Esophagus squamous epithelium (tissue), 5 donors: Measurements from ENCODE around the gene TAGLN. TPM values are rescaled to one million over a fixed set of nuclear protein-coding genes. Genes with fewer than 3 reads are reported as not detected.

Experiments
- DNase-seq: peaks from one replicate; lab custom pipeline; 2025; lab: John Stamatoyannopoulos, UW
- H3K27ac ChIP-seq, 4 donors: fragments of 200-600 bp; sonication (generic); one replicate each; pipeline ENCODE4 v1.5.1; 2016 to 2019; ENCODE audit warnings: mild to moderate bottlenecking in 1 of 4
- H3K27me3 ChIP-seq, 4 donors: fragments of 200-600 bp; sonication (generic); 1 replicate in 3 of 4; 2 replicates in 1 of 4; pipeline versions ENCODE4 v1.5.1 to v1.6.0; 2017 to 2021; ENCODE audit warnings: antibody characterized with exemption in 1 of 4
- H3K36me3 ChIP-seq, 3 donors: fragments of 200-600 bp; sonication (generic); one replicate each; pipeline ENCODE4 v1.5.1; 2016 to 2019
- H3K4me1 ChIP-seq, 3 donors: fragments of 200-600 bp; sonication (generic); one replicate each; pipeline ENCODE4 v1.5.1; 2017 to 2019
- H3K4me3 ChIP-seq, 4 donors: fragments of 200-600 bp; sonication (generic); 1 replicate in 3 of 4; 2 replicates in 1 of 4; pipeline ENCODE4 v1.5.1; 2016 to 2019; ENCODE audit warnings: mild to moderate bottlenecking in 2 of 4, moderate library complexity in 1 of 4
- H3K9me3 ChIP-seq, 3 donors: fragments of 200-600 bp; sonication (generic); one replicate each; pipeline ENCODE4 v1.5.1; 2016 to 2019
- CTCF ChIP-seq, 6 experiments: fragments of 450-650 bp in 4 of 6; fragments of 200-600 bp in 2 of 6; sonication (generic) in 2 of 6; IDR thresholded peaks; one replicate each; pipeline ENCODE4 v1.5.1; 2016 to 2019; ENCODE audit warnings: antibody characterized with exemption in 6 of 6, mild to moderate bottlenecking in 4 of 6, moderate library complexity in 4 of 6
- POLR2A ChIP-seq, 4 donors: fragments of 450-650 bp; IDR thresholded peaks; one replicate each; pipeline ENCODE4 v1.6.1; 2017; ENCODE audit warnings: antibody characterized with exemption in 4 of 4, mild to moderate bottlenecking in 4 of 4, moderate library complexity in 3 of 4
- whole genome bisulfite sequencing, 2 donors: methylation state at CpG; one replicate each; pipeline ENCODE4 v1.1.5; 2018; 5-methylcytosine and 5-hydroxymethylcytosine counted together
- intact Hi-C: fragments of 100-400 bp; cut with DNase I; formaldehyde crosslinking; loops from one replicate; pipeline ENCODE4 v1.15.0; 2022
- total RNA-seq, 4 donors: library from RNA; depleted of rRNA; stranded (reverse); fragments of >200 nt; gene quantifications; one replicate each; pipeline ENCODE4 v1.1.0, GENCODE V29; 2016
- donor health status: DM: yes; HTN: yes; CAD: no.

Gene TAGLN
- total RNA-seq, 4 donors from 2014 or later, result 64.8 to 1,356 (median 373) TPM

GRCh38 chr11:117249571-117249970 lies 50.4 kb downstream of the TAGLN start:
- H3K4me1 ChIP-seq, result no peaks in the 10 kb centered on the region
- H3K36me3 ChIP-seq, result peaks cover 0 to 81% (median 18%) of the 10 kb centered on the region in 3 donors
- intact Hi-C loops, result no loop called here
- no peak overlapping the region for H3K4me3 ChIP-seq
- TF ChIP-seq CTCF (IDR thresholded peaks at IDR 0.05) (no peak), POLR2A (IDR thresholded peaks at IDR 0.05) (no peak)
- no peak for DNase-seq
- 85 to 88% methylated on average over 3 to 4 of the region's 4 CpGs for WGBS, 2 donors
- H3K27ac ChIP-seq, result no peak overlapping the region
- H3K9me3 ChIP-seq, result no peaks in the 10 kb centered on the region
- H3K27me3 ChIP-seq, result no peaks in the 10 kb centered on the region

GRCh38 chr11:117251506-117251905 lies 52.3 kb downstream of the TAGLN start:
- no peaks in the 10 kb centered on the region for H3K9me3 ChIP-seq
- 87% methylated on average over 2 to 3 of the region's 10 CpGs for WGBS, 2 donors
- no peak for DNase-seq
- H3K27ac ChIP-seq, result no peak overlapping the region
- no peak for TF ChIP-seq CTCF (IDR thresholded peaks at IDR 0.05)
- H3K4me1 ChIP-seq, result peaks cover 0 to 12% (median 0%) of the 10 kb centered on the region in 3 donors
- no peak overlapping the region for H3K4me3 ChIP-seq
- H3K36me3 ChIP-seq, result peaks cover 0 to 73% (median 13%) of the 10 kb centered on the region in 3 donors
- no peaks in the 10 kb centered on the region for H3K27me3 ChIP-seq
- intact Hi-C loops, result no loop called here

- H3K36me3 ChIP-seq, result peaks cover 0 to 43% (median 11%) of the 10 kb centered on the region in 3 donors
- intact Hi-C loops, result no loop called here
- DNase-seq, result no peak
- H3K27me3 ChIP-seq, result no peaks in the 10 kb centered on the region
- TF ChIP-seq CTCF (IDR thresholded peaks at IDR 0.05) (no peak), POLR2A (IDR thresholded peaks at IDR 0.05) (no peak)
- H3K4me1 ChIP-seq, result peaks cover 0 to 17% (median 5%) of the 10 kb centered on the region in 3 donors
- no peak overlapping the region for H3K4me3 ChIP-seq
- 44 to 46% methylated on average over 3 of the region's 3 CpGs for WGBS, 2 donors
- H3K9me3 ChIP-seq, result no peaks in the 10 kb centered on the region
- peak overlapping the region in 3 of 4 donors; percentile 47 to 75 (median 73) for H3K27ac ChIP-seq
Observed at GRCh38 chr11:117255966-117256365, 56.8 kb downstream of the TAGLN start.

DNA sequence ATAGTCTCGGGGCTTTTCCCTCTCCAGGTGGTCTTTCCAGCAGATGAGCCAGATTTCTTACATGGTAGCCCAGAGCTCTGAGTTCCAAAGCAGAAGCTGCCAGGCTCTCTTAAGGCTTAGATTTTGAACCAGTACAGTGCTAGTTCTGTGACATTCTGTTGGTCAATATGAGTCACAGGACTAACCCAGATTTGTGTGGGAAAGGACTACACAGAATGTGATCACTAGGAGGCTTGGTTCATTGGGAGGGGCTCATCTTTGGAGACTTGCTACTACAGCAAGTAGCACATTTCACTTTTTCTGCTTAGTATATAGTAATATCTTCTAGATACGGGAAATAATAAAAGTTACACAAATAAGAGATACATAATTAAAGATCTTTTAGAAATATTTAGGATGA lies 57.4 kb downstream of the TAGLN start:
- intact Hi-C loops, result no loop called here
- Histone ChIP-seq H3K27ac (peak overlapping the region; percentile 4 to 75 (median 60)), H3K9me3 (no peaks in the 10 kb centered on the region), H3K36me3 (peaks cover 0 to 49% (median 11%) of the 10 kb centered on the region in 3 donors), H3K27me3 (no peaks in the 10 kb centered on the region), H3K4me1 (peaks cover 0 to 17% (median 5%) of the 10 kb centered on the region in 3 donors), H3K4me3 (no peak overlapping the region)
- WGBS, 2 donors, result 50 to 70% methylated on average over 2 of the region's 2 CpGs
- TF ChIP-seq POLR2A (IDR thresholded peaks at IDR 0.05), result no peak
- no peak for TF ChIP-seq CTCF (IDR thresholded peaks at IDR 0.05)
- DNase-seq, result no peak

Other genes starting within 250 kb of the TAGLN start
- gene SIK3, start 100.9 kb upstream of the TAGLN start, total RNA-seq, result 10 to 100 TPM; 16.2 to 35.1 (median 20.3) TPM
- 10 to 100 TPM; 33.2 to 64.0 (median 48.5) TPM for gene PAFAH1B2, start 55.1 kb upstream of the TAGLN start, total RNA-seq
- 10 to 100 TPM in 2 of 4 donors, 1 to 10 TPM in 2; 6.9 to 20.0 (median 9.4) TPM for gene SIDT2, start 20.6 kb upstream of the TAGLN start, total RNA-seq
- gene PCSK7, start 32.7 kb downstream of the TAGLN start, total RNA-seq, result 10 to 100 TPM; 28.7 to 53.3 (median 45.0) TPM
- gene RNF214, start 33.3 kb downstream of the TAGLN start, total RNA-seq, result 10 to 100 TPM in 1 of 4 donors, 1 to 10 TPM in 3; 5.0 to 10.5 (median 5.6) TPM
- 1 to 10 TPM; 2.0 to 5.7 (median 3.6) TPM for gene BACE1-AS, start 92.0 kb downstream of the TAGLN start, total RNA-seq
- gene BACE1, start 116.9 kb downstream of the TAGLN start, total RNA-seq, result 10 to 100 TPM in 3 of 4 donors, 1 to 10 TPM in 1; 7.0 to 16.9 (median 13.9) TPM
- gene CEP164, start 128.5 kb downstream of the TAGLN start, total RNA-seq, result 10 to 100 TPM in 2 of 4 donors, 1 to 10 TPM in 2; 7.3 to 20.0 (median 13.0) TPM